HCT116 (cell line): ENCODE data around the gene MAP7. TPM values are rescaled to one million over a fixed set of nuclear protein-coding genes. Genes with fewer than 3 reads are reported as not detected.

ENCODE experiments used
- ATAC-seq: fragments of 200-7000 bp; cut with Tn5 transposase; 2 replicates; pipeline ENCODE4 v1.9.1; 2020; ENCODE audit warnings: mild to moderate bottlenecking, moderate library complexity
- BruUV-seq: library from RNA; stranded (reverse); fragments of 400-500 nt; replicated peaks from 2 replicates; lab custom pipeline; 2021; lab: Mats Ljungman, UMichigan
- CTCF ChIA-PET: fragments of 300-600 bp; sonication (Branson Sonifier 250); formaldehyde crosslinking; loops from one replicate; lab custom pipeline; 2021; ENCODE audit warnings: antibody characterized with exemption; lab: Charles Lee
- POLR2A ChIA-PET: fragments of 300-600, 350-600 bp; sonication (Branson Sonifier 250); formaldehyde crosslinking; loops from one replicate; lab custom pipeline; 2021; ENCODE audit warnings: antibody characterized with exemption; lab: Charles Lee
- RAD21 ChIA-PET, 2 experiments: fragments of 300-600 bp; sonication (Branson Sonifier 250); formaldehyde crosslinking; loops; one replicate each; lab custom pipeline; 2023; ENCODE audit warnings: low total read pairs in 2 of 2; ENCODE audit not compliant: uncharacterized antibody in 2 of 2, unreplicated experiment in 2 of 2, low non-redundant PET in 1 of 2; lab: Charles Lee
- DNase-seq: peaks from one replicate; pipeline ENCODE4 v3.0.0-alpha.2; 2010; ENCODE audit warnings: low read depth, low spot score
- H2AFZ ChIP-seq: fragments of 200-600 bp; shearing (Covaris generic), sonication (generic); 2 replicates; pipeline ENCODE4 v1.6.1; 2017; ENCODE audit warnings: low read depth, mixed run types, mixed read lengths, antibody characterized with exemption, low read length; ENCODE audit not compliant: poor library complexity, severe bottlenecking
- H3K27ac ChIP-seq: 2 replicates; pipeline ENCODE4 v1.5.1; 2012; ENCODE audit warnings: low read depth, low read length
- H3K27me3 ChIP-seq: fragments of 200-600 bp; sonication (generic); 2 replicates; pipeline ENCODE4 v1.6.1; 2016; ENCODE audit warnings: mixed run types, low read length, mixed read lengths; ENCODE audit not compliant: insufficient read depth
- H3K36me3 ChIP-seq, 2 experiments: fragments of 200-500 bp in 1 of 2; fragments of 200-600 bp in 1 of 2; sonication (Bioruptor generic) in 1 of 2; sonication (generic) in 1 of 2; 2 replicates each; pipeline versions ENCODE4 v1.5.1 to v1.6.1; 2014 to 2016; ENCODE audit warnings: low read length in 2 of 2, inconsistent platforms in 1 of 2, mixed read lengths in 1 of 2, mixed run types in 1 of 2; ENCODE audit not compliant: insufficient read depth in 2 of 2, control insufficient read depth in 1 of 2
- H3K4me1 ChIP-seq, 2 experiments: fragments of 200-600 bp in 1 of 2; sonication (generic) in 1 of 2; 2 replicates each; pipeline versions ENCODE4 v1.5.1 to v1.6.1; 2012 to 2017; ENCODE audit warnings: low read length in 2 of 2, inconsistent platforms in 1 of 2, mild to moderate bottlenecking in 1 of 2, mixed read lengths in 1 of 2, mixed run types in 1 of 2, moderate library complexity in 1 of 2; ENCODE audit not compliant: insufficient read depth in 2 of 2, control insufficient read depth in 1 of 2
- H3K4me2 ChIP-seq: fragments of 200-600 bp; sonication (generic); 2 replicates; pipeline ENCODE4 v1.6.1; 2017; ENCODE audit warnings: mixed run types, low read length, mixed read lengths
- H3K4me3 ChIP-seq, 2 experiments: fragments of 200-600 bp in 1 of 2; sonication (generic) in 1 of 2; replicated peaks in 1 of 2; 2 replicates each; pipeline ENCODE4 v1.5.1; 2011 to 2016; ENCODE audit warnings: low read length in 2 of 2, control low read depth in 1 of 2, low read depth in 1 of 2, mild to moderate bottlenecking in 1 of 2, mixed read lengths in 1 of 2, mixed run types in 1 of 2
- H3K79me2 ChIP-seq: fragments of 200-600 bp; sonication (generic); 2 replicates; pipeline ENCODE4 v1.6.1; 2017; ENCODE audit warnings: mild to moderate bottlenecking, mixed run types, low read length, moderate library complexity, mixed read lengths; ENCODE audit not compliant: insufficient read depth
- H3K9ac ChIP-seq: fragments of 200-600 bp; sonication (generic); 2 replicates; pipeline ENCODE4 v1.6.1; 2016; ENCODE audit warnings: low read length, mixed read lengths
- H3K9me2 ChIP-seq: fragments of 200-600 bp; sonication (generic), shearing (Covaris generic); 2 replicates; pipeline ENCODE4 v1.6.1; 2017; ENCODE audit warnings: mixed run types, mild to moderate bottlenecking, moderate library complexity; ENCODE audit not compliant: insufficient read depth
- H3K9me3 ChIP-seq, 2 experiments: fragments of 200-500 bp in 1 of 2; fragments of 200-600 bp in 1 of 2; sonication (Bioruptor generic) in 1 of 2; sonication (generic) in 1 of 2; 2 replicates each; pipeline ENCODE4 v1.6.1; 2014 to 2017; ENCODE audit warnings: low read length in 2 of 2, mixed read lengths in 2 of 2, inconsistent platforms in 1 of 2, low read depth in 1 of 2, mild to moderate bottlenecking in 1 of 2, mixed run types in 1 of 2, moderate library complexity in 1 of 2; ENCODE audit not compliant: control insufficient read depth in 1 of 2, insufficient read depth in 1 of 2
- H4K20me1 ChIP-seq: fragments of 200-600 bp; sonication (generic), shearing (Covaris generic); 2 replicates; pipeline ENCODE4 v1.6.1; 2017; ENCODE audit warnings: mixed run types, mild to moderate bottlenecking, moderate library complexity; ENCODE audit not compliant: insufficient read depth
- CBX3 ChIP-seq: IDR thresholded peaks from 2 replicates; pipeline ENCODE4 v1.6.1; 2012; ENCODE audit warnings: low read depth
- CEBPB ChIP-seq: IDR thresholded peaks from 2 replicates; pipeline ENCODE4 v1.6.1; 2012; ENCODE audit warnings: low read depth
- FOSL1 ChIP-seq: IDR thresholded peaks from 2 replicates; pipeline ENCODE4 v1.6.1; 2012; ENCODE audit warnings: low read depth
- JUND ChIP-seq: IDR thresholded peaks from 2 replicates; pipeline ENCODE4 v1.6.1; 2012
- POLR2A ChIP-seq: IDR thresholded peaks from 2 replicates; pipeline ENCODE4 v1.7.0; 2011; ENCODE audit warnings: borderline replicate concordance; ENCODE audit not compliant: insufficient read depth, insufficient read length; ENCODE audit errors: extremely low read depth
- RAD21 ChIP-seq: IDR thresholded peaks from 2 replicates; pipeline ENCODE4 v1.6.1; 2012; ENCODE audit warnings: low read depth, mild to moderate bottlenecking
- SIN3A ChIP-seq: IDR thresholded peaks from 2 replicates; pipeline ENCODE4 v1.6.1; 2012; ENCODE audit warnings: low read depth
- SP1 ChIP-seq: IDR thresholded peaks from 2 replicates; pipeline ENCODE4 v1.6.1; 2012; ENCODE audit warnings: low read depth
- TCF7L2 ChIP-seq: IDR thresholded peaks from 2 replicates; pipeline ENCODE4 v1.7.0; 2011; ENCODE audit warnings: borderline replicate concordance, inconsistent platforms; ENCODE audit not compliant: insufficient read depth, insufficient read length; ENCODE audit errors: extremely low read depth
- ZFX ChIP-seq: fragments of 450-650 bp; IDR thresholded peaks from 2 replicates; pipeline ENCODE4 v1.6.1; 2017
- ZNF274 ChIP-seq: fragments of 200-500 bp; sonication (Bioruptor generic); IDR thresholded peaks from 2 replicates; pipeline ENCODE4 v1.6.1; 2014; ENCODE audit warnings: mild to moderate bottlenecking, low read depth, low read length, inconsistent platforms
- intact Hi-C: fragments of 100-400 bp; cut with micrococcal nuclease; formaldehyde crosslinking; loops from 2 replicates; pipeline ENCODE4 v1.10.0; 2022
- total RNA-seq: library from RNA; stranded (reverse); gene quantifications from one replicate; pipeline ENCODE4 v1.2.1, GENCODE V29; 2021; ENCODE audit not compliant: unreplicated experiment
- TF ChIP-seq, protein P1 (sequence below): IDR thresholded peaks from 2 replicates; pipeline ENCODE4 v1.6.1; 2012
- TF ChIP-seq, protein P2 (sequence below): IDR thresholded peaks from 2 replicates; pipeline ENCODE4 v1.6.1; 2012
- TF ChIP-seq, protein P3 (sequence below): IDR thresholded peaks from 2 replicates; pipeline ENCODE4 v1.6.1; 2012; ENCODE audit warnings: low read depth
- TF ChIP-seq, protein P4 (sequence below), 3 experiments: fragments of 200-600 bp in 1 of 3; sonication (generic) in 1 of 3; IDR thresholded peaks in 2 of 3; conservative IDR thresholded peaks in 1 of 3; 2 replicates each; pipeline ENCODE4 v1.5.1; 2012 to 2017; ENCODE audit warnings: low read depth in 2 of 3, low read length in 2 of 3, antibody characterized with exemption in 1 of 3, borderline replicate concordance in 1 of 3, control low read depth in 1 of 3, mild to moderate bottlenecking in 1 of 3, mixed read lengths in 1 of 3, mixed run types in 1 of 3, moderate library complexity in 1 of 3; ENCODE audit not compliant: insufficient read depth in 1 of 3

Gene MAP7
- total RNA-seq, 1 experiment from 2014 or later = 35.5 TPM

DNA sequence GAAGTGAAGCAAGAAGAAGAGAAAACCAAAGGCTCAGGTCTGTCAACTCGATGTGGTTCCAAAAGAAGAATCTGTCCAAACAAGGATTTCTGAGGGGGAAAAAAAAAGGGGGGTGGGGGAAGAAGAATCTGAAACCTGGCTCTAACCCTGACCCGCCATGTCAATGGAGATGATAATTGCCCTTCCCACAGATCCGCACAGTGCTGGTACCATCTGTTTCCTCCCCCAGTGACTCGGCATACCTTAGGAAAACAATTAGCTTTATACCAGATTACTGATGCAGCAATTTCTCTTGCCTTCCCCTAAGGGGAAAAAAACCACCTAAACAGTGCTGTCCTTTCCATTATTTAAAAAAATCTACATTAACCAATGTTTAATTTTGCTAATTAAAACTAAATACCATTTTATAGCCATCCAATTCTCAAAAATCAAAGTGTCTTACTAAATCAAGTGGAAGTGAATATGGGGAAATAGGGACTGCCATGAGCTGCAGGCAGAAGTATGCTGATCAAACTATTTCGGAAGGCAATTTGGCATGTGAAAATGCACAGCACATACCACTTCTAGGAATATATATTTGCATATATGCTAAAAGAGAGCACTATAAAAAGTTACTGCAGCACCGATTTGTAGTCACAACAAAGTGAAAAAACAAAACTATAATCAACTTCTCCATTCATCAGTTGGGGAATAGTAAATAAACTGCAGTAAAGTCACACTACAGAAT is 46.8 kb downstream of the MAP7 start:
- Histone ChIP-seq H3K79me2 (peaks cover 15% of the 10 kb centered on the region), H2AFZ (no peak overlapping the region), H3K9me2 (no peaks in the 10 kb centered on the region), H3K27me3 (no peaks in the 10 kb centered on the region), H3K4me1 (no peaks in the 10 kb centered on the region), H4K20me1 (no peaks in the 10 kb centered on the region), H3K4me2 (no peak overlapping the region), H3K9ac (no peak overlapping the region), H3K9me3 (no peaks in the 10 kb centered on the region), H3K36me3 (no peaks in the 10 kb centered on the region), H3K4me3 (no peak overlapping the region), H3K27ac (no peak overlapping the region)
- RAD21 ChIA-PET = no interaction called here
- ATAC-seq (no peak), DNase-seq (no peak)
- TF ChIP-seq RAD21 = no peak
- TF ChIP-seq, protein P1, sequence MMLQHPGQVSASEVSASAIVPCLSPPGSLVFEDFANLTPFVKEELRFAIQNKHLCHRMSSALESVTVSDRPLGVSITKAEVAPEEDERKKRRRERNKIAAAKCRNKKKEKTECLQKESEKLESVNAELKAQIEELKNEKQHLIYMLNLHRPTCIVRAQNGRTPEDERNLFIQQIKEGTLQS = no peak
- no peak for TF ChIP-seq POLR2A
- TF ChIP-seq, protein P2, sequence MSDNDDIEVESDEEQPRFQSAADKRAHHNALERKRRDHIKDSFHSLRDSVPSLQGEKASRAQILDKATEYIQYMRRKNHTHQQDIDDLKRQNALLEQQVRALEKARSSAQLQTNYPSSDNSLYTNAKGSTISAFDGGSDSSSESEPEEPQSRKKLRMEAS = no peak
- TF ChIP-seq SIN3A = no peak
- no peak for TF ChIP-seq JUND
- no peak for TF ChIP-seq FOSL1
- intact Hi-C loops = no loop called here
- CTCF ChIA-PET = no interaction called here
- POLR2A ChIA-PET = no interaction called here
- no TSS peak for BruUV-seq

DNA sequence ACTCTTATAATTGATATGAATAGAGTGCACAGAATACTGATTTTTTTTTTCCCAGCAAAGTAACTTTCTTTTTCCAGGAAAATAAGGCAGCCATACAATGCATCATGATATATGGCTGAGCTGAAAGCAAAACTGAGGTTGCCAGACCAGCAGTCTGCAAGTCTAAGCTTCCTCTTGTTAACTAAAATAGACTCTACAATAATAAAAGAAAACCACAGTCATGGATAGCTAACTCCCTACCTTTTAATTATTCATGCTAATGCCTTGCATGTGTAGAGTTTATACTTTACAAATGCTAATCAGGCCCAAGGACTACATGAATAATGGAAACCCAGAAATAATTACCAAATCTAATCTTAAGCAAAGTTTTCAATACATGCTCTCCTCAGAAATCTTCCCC is 47.4 kb downstream of the MAP7 start:
- H3K4me1 ChIP-seq = no peaks in the 10 kb centered on the region
- H3K36me3 ChIP-seq = no peaks in the 10 kb centered on the region
- RAD21 ChIA-PET = no interaction called here
- H3K27me3 ChIP-seq = no peaks in the 10 kb centered on the region
- H3K9ac ChIP-seq = no peak overlapping the region
- H3K4me2 ChIP-seq = no peak overlapping the region
- H3K27ac ChIP-seq = no peak overlapping the region
- peaks cover 15% of the 10 kb centered on the region for H3K79me2 ChIP-seq
- H4K20me1 ChIP-seq = no peaks in the 10 kb centered on the region
- H3K9me3 ChIP-seq = no peaks in the 10 kb centered on the region
- intact Hi-C loops = no loop called here
- CTCF ChIA-PET = no interaction called here
- POLR2A ChIA-PET = no interaction called here
- H2AFZ ChIP-seq = no peak overlapping the region
- no peaks in the 10 kb centered on the region for H3K9me2 ChIP-seq
- ATAC-seq (no peak), DNase-seq (no peak)
- H3K4me3 ChIP-seq = no peak overlapping the region
- no TSS peak for BruUV-seq
- TF ChIP-seq TCF7L2 (no peak), CEBPB (no peak), ZFX (no peak), CBX3 (no peak), FOSL1 (no peak), ZNF274 (no peak), POLR2A (no peak), RAD21 (no peak), SP1 (no peak)
- TF ChIP-seq, protein P2 = no peak
- TF ChIP-seq, protein P3, sequence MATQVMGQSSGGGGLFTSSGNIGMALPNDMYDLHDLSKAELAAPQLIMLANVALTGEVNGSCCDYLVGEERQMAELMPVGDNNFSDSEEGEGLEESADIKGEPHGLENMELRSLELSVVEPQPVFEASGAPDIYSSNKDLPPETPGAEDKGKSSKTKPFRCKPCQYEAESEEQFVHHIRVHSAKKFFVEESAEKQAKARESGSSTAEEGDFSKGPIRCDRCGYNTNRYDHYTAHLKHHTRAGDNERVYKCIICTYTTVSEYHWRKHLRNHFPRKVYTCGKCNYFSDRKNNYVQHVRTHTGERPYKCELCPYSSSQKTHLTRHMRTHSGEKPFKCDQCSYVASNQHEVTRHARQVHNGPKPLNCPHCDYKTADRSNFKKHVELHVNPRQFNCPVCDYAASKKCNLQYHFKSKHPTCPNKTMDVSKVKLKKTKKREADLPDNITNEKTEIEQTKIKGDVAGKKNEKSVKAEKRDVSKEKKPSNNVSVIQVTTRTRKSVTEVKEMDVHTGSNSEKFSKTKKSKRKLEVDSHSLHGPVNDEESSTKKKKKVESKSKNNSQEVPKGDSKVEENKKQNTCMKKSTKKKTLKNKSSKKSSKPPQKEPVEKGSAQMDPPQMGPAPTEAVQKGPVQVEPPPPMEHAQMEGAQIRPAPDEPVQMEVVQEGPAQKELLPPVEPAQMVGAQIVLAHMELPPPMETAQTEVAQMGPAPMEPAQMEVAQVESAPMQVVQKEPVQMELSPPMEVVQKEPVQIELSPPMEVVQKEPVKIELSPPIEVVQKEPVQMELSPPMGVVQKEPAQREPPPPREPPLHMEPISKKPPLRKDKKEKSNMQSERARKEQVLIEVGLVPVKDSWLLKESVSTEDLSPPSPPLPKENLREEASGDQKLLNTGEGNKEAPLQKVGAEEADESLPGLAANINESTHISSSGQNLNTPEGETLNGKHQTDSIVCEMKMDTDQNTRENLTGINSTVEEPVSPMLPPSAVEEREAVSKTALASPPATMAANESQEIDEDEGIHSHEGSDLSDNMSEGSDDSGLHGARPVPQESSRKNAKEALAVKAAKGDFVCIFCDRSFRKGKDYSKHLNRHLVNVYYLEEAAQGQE = no peak
- TF ChIP-seq, protein P4, sequence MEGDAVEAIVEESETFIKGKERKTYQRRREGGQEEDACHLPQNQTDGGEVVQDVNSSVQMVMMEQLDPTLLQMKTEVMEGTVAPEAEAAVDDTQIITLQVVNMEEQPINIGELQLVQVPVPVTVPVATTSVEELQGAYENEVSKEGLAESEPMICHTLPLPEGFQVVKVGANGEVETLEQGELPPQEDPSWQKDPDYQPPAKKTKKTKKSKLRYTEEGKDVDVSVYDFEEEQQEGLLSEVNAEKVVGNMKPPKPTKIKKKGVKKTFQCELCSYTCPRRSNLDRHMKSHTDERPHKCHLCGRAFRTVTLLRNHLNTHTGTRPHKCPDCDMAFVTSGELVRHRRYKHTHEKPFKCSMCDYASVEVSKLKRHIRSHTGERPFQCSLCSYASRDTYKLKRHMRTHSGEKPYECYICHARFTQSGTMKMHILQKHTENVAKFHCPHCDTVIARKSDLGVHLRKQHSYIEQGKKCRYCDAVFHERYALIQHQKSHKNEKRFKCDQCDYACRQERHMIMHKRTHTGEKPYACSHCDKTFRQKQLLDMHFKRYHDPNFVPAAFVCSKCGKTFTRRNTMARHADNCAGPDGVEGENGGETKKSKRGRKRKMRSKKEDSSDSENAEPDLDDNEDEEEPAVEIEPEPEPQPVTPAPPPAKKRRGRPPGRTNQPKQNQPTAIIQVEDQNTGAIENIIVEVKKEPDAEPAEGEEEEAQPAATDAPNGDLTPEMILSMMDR (IDR thresholded peaks at IDR 0.05 in 2 of 3, conservative IDR thresholded peaks at IDR 0.05 in 1 of 3; ENCODE audit: borderline replicate concordance in 1 of 3, insufficient read depth in 1 of 3, low read depth in 2 of 3, low read length in 2 of 3) = no peak
